Erythroblast (primary cell): Measurements from ENCODE around the gene GABBR2.
"Not testable (repeated sequence)": the region's sequence is repeated elsewhere in the genome, so short reads cannot be mapped to it uniquely, and the experiment has no call there.

ENCODE experiments used
- DNase-seq, 2 experiments: peaks; one replicate each; lab custom pipeline; 2025; lab: John Stamatoyannopoulos, UW
- GATA1 ChIP-seq: IDR thresholded peaks from 2 replicates; pipeline ENCODE4 v1.6.1; 2011; ENCODE audit warnings: low read depth, mild to moderate bottlenecking, control low read depth, low read length, moderate library complexity
- POLR2A ChIP-seq: IDR thresholded peaks from 2 replicates; pipeline ENCODE4 v1.6.1; 2011; ENCODE audit warnings: mild to moderate bottlenecking, low read length

The GABBR2 gene

GRCh38 chr9:98484162-98484561 lies 224.6 kb downstream of the GABBR2 start:
- DNase-seq: no peak
- TF ChIP-seq POLR2A (no peak), GATA1 (no peak)

GRCh38 chr9:98482226-98482625 lies 226.5 kb downstream of the GABBR2 start:
- TF ChIP-seq POLR2A: no peak
- TF ChIP-seq GATA1: no peak
- DNase-seq: no peak

- no peak for DNase-seq
- TF ChIP-seq GATA1 (no peak), POLR2A (no peak)
Observed at GRCh38 chr9:98481676-98482075, 227.1 kb downstream of the GABBR2 start.

- no peak for DNase-seq
- TF ChIP-seq GATA1 (no peak), POLR2A (no peak)
Observed at GRCh38 chr9:98479967-98480847, 228.5 kb downstream of the GABBR2 start.

GRCh38 chr9:98479449-98479848 lies 229.3 kb downstream of the GABBR2 start:
- TF ChIP-seq GATA1: no peak
- TF ChIP-seq POLR2A: no peak
- no peak for DNase-seq

GRCh38 chr9:98477884-98478283 lies 230.9 kb downstream of the GABBR2 start:
- DNase-seq: no peak
- TF ChIP-seq POLR2A (no peak), GATA1 (no peak)

GRCh38 chr9:98472216-98472615 lies 236.5 kb downstream of the GABBR2 start:
- no peak for DNase-seq
- TF ChIP-seq GATA1: no peak
- no peak for TF ChIP-seq POLR2A

- DNase-seq: no peak
- TF ChIP-seq GATA1 (no peak), POLR2A (no peak)
Observed at GRCh38 chr9:98471185-98471584, 237.6 kb downstream of the GABBR2 start.

GRCh38 chr9:98468567-98469239 lies 240.0 kb downstream of the GABBR2 start:
- no peak for TF ChIP-seq POLR2A
- TF ChIP-seq GATA1: no peak

GRCh38 chr9:98465799-98466198 lies 242.9 kb downstream of the GABBR2 start:
- TF ChIP-seq POLR2A (no peak), GATA1 (no peak)
- no peak for DNase-seq

More at GRCh38 chr9:98468567-98469239, 240.0 kb downstream of the GABBR2 start:
- DNase-seq: no peak

GRCh38 chr9:98464156-98464690 lies 244.5 kb downstream of the GABBR2 start:
- not testable (repeated sequence) for DNase-seq

- TF ChIP-seq POLR2A (no peak), GATA1 (no peak)
- DNase-seq: no peak
Observed at GRCh38 chr9:98462310-98462709, 246.4 kb downstream of the GABBR2 start.

GRCh38 chr9:98460704-98461103 lies 248.0 kb downstream of the GABBR2 start:
- no peak for TF ChIP-seq GATA1
- TF ChIP-seq POLR2A: no peak
- DNase-seq: no peak

GRCh38 chr9:98457726-98458370 lies 250.9 kb downstream of the GABBR2 start:
- DNase-seq: no peak
- TF ChIP-seq POLR2A (no peak), GATA1 (no peak)

- DNase-seq: no peak
- TF ChIP-seq POLR2A: no peak
- TF ChIP-seq GATA1: no peak
Observed at GRCh38 chr9:98456156-98456613, 252.6 kb downstream of the GABBR2 start.
